CD8-positive, alpha-beta memory T cell (primary cell): ENCODE measurements around the gene PDLIM7. TPM values are rescaled to one million over a fixed set of nuclear protein-coding genes. Genes with fewer than 3 reads are reported as not detected.

ENCODE experiments used
- CTCF ChIA-PET: fragments of 350-600 bp; sonication (Branson Sonifier 250); formaldehyde crosslinking; loops from one replicate; lab custom pipeline; 2021; ENCODE audit warnings: antibody characterized with exemption; lab: Charles Lee
- POLR2A ChIA-PET: fragments of 350-600 bp; sonication (Branson Sonifier 250); formaldehyde crosslinking; loops from one replicate; lab custom pipeline; 2021; ENCODE audit warnings: antibody characterized with exemption; lab: Charles Lee
- DNase-seq, 5 donors: peaks; one replicate each; pipeline versions ENCODE4 v3.0.0 to v3.0.0-alpha.2; 2020 to 2022; ENCODE audit warnings: mixed read lengths in 1 of 5
- H3K27ac ChIP-seq: one replicate; pipeline ENCODE4 v1.7.0; 2013; ENCODE audit warnings: low read depth, mild to moderate bottlenecking, low read length, moderate library complexity
- H3K27me3 ChIP-seq: 2 replicates; pipeline ENCODE4 v1.7.0; 2013; ENCODE audit warnings: low read length, mild to moderate bottlenecking; ENCODE audit not compliant: insufficient read depth, poor library complexity, severe bottlenecking
- H3K36me3 ChIP-seq: 2 replicates; pipeline ENCODE4 v1.7.0; 2013; ENCODE audit warnings: mild to moderate bottlenecking, low read length, moderate library complexity; ENCODE audit not compliant: insufficient read depth
- H3K4me1 ChIP-seq: 2 replicates; pipeline ENCODE4 v1.7.0; 2013; ENCODE audit warnings: mild to moderate bottlenecking, low read length, moderate library complexity; ENCODE audit not compliant: insufficient read depth
- H3K4me3 ChIP-seq: 2 replicates; pipeline ENCODE4 v1.7.0; 2013; ENCODE audit warnings: mild to moderate bottlenecking, low read length
- H3K9me3 ChIP-seq: 2 replicates; pipeline ENCODE4 v1.7.0; 2013; ENCODE audit warnings: mild to moderate bottlenecking, low read length
- H3K27ac Mint-ChIP-seq, 8 donors: one replicate each; pipeline ENCODE4 v1.8.0; 2020 to 2021; ENCODE audit warnings: mixed read lengths in 8 of 8, mild to moderate bottlenecking in 6 of 8, inconsistent platforms in 3 of 8, moderate library complexity in 3 of 8
- H3K27me3 Mint-ChIP-seq, 2 donors: one replicate each; pipeline ENCODE4 v1.8.0; 2020 to 2021; ENCODE audit warnings: mixed read lengths in 2 of 2, mild to moderate bottlenecking in 1 of 2, moderate library complexity in 1 of 2
- H3K36me3 Mint-ChIP-seq, 3 donors: one replicate each; pipeline ENCODE4 v1.8.0; 2020 to 2021; ENCODE audit warnings: mixed read lengths in 3 of 3, inconsistent platforms in 1 of 3, mild to moderate bottlenecking in 1 of 3
- H3K4me1 Mint-ChIP-seq, 3 donors: one replicate each; pipeline ENCODE4 v1.8.0; 2020 to 2021; ENCODE audit warnings: mixed read lengths in 3 of 3, inconsistent platforms in 1 of 3, mild to moderate bottlenecking in 1 of 3
- H3K4me3 Mint-ChIP-seq, 7 donors: one replicate each; pipeline ENCODE4 v1.8.0; 2020 to 2021; ENCODE audit warnings: mixed read lengths in 7 of 7, mild to moderate bottlenecking in 6 of 7, moderate library complexity in 4 of 7, inconsistent platforms in 2 of 7
- H3K9me3 Mint-ChIP-seq, 5 donors: one replicate each; pipeline ENCODE4 v1.8.0; 2020 to 2022; ENCODE audit warnings: mixed read lengths in 5 of 5, mild to moderate bottlenecking in 3 of 5, moderate library complexity in 2 of 5, inconsistent platforms in 1 of 5
- polyA plus RNA-seq: library from polyadenylated mRNA; unstranded; fragments of 300-500 nt; fragmentation: Illumina TruSeq; gene quantifications from one replicate; pipeline ENCODE4 v1.2.3, GENCODE V29; 2021
- total RNA-seq, 2 experiments: library from RNA; stranded (reverse); gene quantifications; one replicate each; pipeline ENCODE4 v1.2.3, GENCODE V29; 2021

Gene PDLIM7
- total and polyA plus RNA-seq, 3 experiments from 2014 or later = 6.0 to 30.4 (median 28.4) TPM

GRCh38 chr5:177448244-177448950, 49.0 kb downstream of the PDLIM7 start:
- Mint-ChIP-seq H3K27ac (peak overlapping the region; percentile 14 to 97 (median 82)), H3K9me3 (no peaks in the 10 kb centered on the region), H3K4me3 (peak overlapping the region; percentile 10 to 82 (median 75)), H3K36me3 (peaks cover 0 to 2% (median 0%) of the 10 kb centered on the region in 3 donors), H3K4me1 (peaks cover 39 to 54% (median 42%) of the 10 kb centered on the region in 3 donors), H3K27me3 (no peaks in the 10 kb centered on the region)
- ChIA-PET CTCF (interaction anchor here (0.9 to 20.8 kb wide), 10 partner anchors 9 to 138 kb away, joined by 3 to 326 read pairs (median 5); partner anchors contain the start of genes F12, GRK6 and PFN3), POLR2A (interaction anchor here (0.9 to 8.6 kb wide), 6 partner anchors 11 to 75 kb away, joined by 3 to 154 read pairs (median 33); partner anchors contain the start of gene GRK6)
- Histone ChIP-seq H3K9me3 (no peaks in the 10 kb centered on the region), H3K27ac (no peak overlapping the region), H3K36me3 (no peaks in the 10 kb centered on the region), H3K4me1 (peaks cover 36% of the 10 kb centered on the region), H3K4me3 (no peak overlapping the region), H3K27me3 (no peaks in the 10 kb centered on the region)
- DNase-seq = no peak

GRCh38 chr5:177447611-177448243, 49.7 kb downstream of the PDLIM7 start:
- CTCF ChIA-PET = interaction anchor here (0.9 to 20.8 kb wide), 10 partner anchors 10 to 138 kb away, joined by 3 to 326 read pairs (median 5); partner anchors contain the start of genes F12, GRK6 and PFN3
- Mint-ChIP-seq H3K4me1 (peaks cover 38 to 54% (median 42%) of the 10 kb centered on the region in 3 donors), H3K27ac (peak overlapping the region in 5 of 8 donors; percentile 63 to 97 (median 90)), H3K36me3 (peaks cover 0 to 6% (median 0%) of the 10 kb centered on the region in 3 donors), H3K9me3 (no peaks in the 10 kb centered on the region), H3K4me3 (peak overlapping the region; percentile 63 to 82 (median 75)), H3K27me3 (no peaks in the 10 kb centered on the region)
- H3K4me3 ChIP-seq = peak overlapping the region; percentile 32
- peak in 1 of 5 donors; percentile 56 for DNase-seq
- H3K9me3 ChIP-seq = no peaks in the 10 kb centered on the region
- H3K4me1 ChIP-seq = peaks cover 32% of the 10 kb centered on the region
- no peaks in the 10 kb centered on the region for H3K36me3 ChIP-seq
- POLR2A ChIA-PET = interaction anchor here (0.6 to 8.6 kb wide), 9 partner anchors 7 to 315 kb away, joined by 3 to 154 read pairs (median 9); partner anchors contain the start of genes GRK6 and LMAN2
- H3K27ac ChIP-seq = peak overlapping the region; percentile 43
- H3K27me3 ChIP-seq = no peaks in the 10 kb centered on the region

GRCh38 chr5:177447066-177447610, 50.3 kb downstream of the PDLIM7 start:
- no peaks in the 10 kb centered on the region for H3K9me3 Mint-ChIP-seq
- Histone ChIP-seq H3K36me3 (peaks cover under 1% of the 10 kb centered on the region), H3K4me3 (peak overlapping the region; percentile 37), H3K4me1 (peaks cover 32% of the 10 kb centered on the region), H3K9me3 (no peaks in the 10 kb centered on the region), H3K27ac (peak overlapping the region; percentile 66), H3K27me3 (no peaks in the 10 kb centered on the region)
- H3K27me3 Mint-ChIP-seq = no peaks in the 10 kb centered on the region
- peak overlapping the region in 5 of 7 donors; percentile 63 to 78 (median 72) for H3K4me3 Mint-ChIP-seq
- H3K36me3 Mint-ChIP-seq = peaks cover 0 to 12% (median 0%) of the 10 kb centered on the region in 3 donors
- peak; percentile 67 to 91 (median 81) for DNase-seq
- H3K27ac Mint-ChIP-seq = peak overlapping the region in 3 of 8 donors; percentile 79 to 97 (median 90)
- POLR2A ChIA-PET = interaction anchor here (0.6 to 8.6 kb wide), 9 partner anchors 8 to 314 kb away, joined by 3 to 154 read pairs (median 9); partner anchors contain the start of genes GRK6 and LMAN2
- peaks cover 41 to 59% (median 42%) of the 10 kb centered on the region in 3 donors for H3K4me1 Mint-ChIP-seq
- CTCF ChIA-PET = interaction anchor here (1.1 to 20.8 kb wide), 8 partner anchors 10 to 137 kb away, joined by 3 to 326 read pairs (median 6); partner anchors contain the start of genes F12, GRK6 and PFN3

DNA sequence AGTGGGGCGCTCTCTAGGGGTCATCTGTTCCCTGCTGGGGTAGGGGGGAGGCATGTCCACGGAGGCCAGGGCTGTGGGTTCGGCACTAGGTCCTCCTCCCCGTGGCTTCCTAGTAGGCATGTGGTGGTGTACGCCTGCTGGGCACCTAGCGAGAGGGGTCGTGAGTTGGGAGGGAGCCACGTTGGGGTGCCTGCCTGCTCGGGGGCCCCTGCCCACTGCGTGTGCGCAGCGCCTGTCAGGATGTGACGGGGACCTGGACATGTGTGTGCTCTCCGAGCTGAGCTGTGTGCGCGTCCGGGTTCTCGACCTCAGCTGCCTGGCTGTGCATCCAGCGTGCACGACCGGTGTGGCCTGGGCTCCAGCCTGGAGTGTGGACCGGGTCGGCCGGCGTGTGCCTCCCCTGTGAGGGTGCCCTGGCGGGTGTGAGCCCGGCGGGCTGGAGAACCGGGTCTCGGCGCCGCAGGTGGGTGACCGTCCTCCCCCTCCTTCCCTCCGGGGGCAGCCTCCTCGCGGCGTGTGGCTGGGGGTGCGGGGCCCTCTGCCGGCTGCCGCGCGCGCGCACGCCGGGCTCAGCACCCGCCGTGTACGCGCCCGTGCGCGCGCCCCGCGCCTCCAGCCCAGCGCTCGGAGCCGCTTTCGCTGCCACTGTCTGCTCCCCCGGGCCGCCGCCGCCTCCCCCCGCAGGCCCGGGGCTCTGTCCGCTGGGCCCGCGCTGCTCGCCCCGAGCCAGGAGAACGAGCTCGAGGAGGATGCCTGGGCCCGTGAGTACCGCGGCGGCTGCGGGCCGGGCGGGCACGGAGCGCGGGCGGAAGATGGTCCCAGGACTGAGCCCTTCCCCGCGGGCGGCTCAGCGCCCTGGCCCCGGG, 51.0 kb downstream of the PDLIM7 start, which contains the start of gene PRR7:
PRR7 (plus strand) TSS at position 615 of the 866 bp plus-strand sequence. CDS start 8,254 bp downstream, outside the sequence.
- Histone ChIP-seq H3K27me3 (no peaks in the 10 kb centered on the region), H3K9me3 (no peaks in the 10 kb centered on the region), H3K27ac (peak within 1 kb of the TSS; percentile 66), H3K36me3 (peaks cover 8% of the 10 kb centered on the region), H3K4me1 (peaks cover 32% of the 10 kb centered on the region), H3K4me3 (peak within 1 kb of the TSS; percentile 56)
- Mint-ChIP-seq H3K4me3 (peak within 1 kb of the TSS; percentile 74 to 92 (median 85)), H3K9me3 (no peaks in the 10 kb centered on the region), H3K27ac (peak within 1 kb of the TSS; percentile 83 to 100 (median 98)), H3K4me1 (peaks cover 39 to 55% (median 40%) of the 10 kb centered on the region in 3 donors), H3K27me3 (no peaks in the 10 kb centered on the region), H3K36me3 (peaks cover 0 to 19% (median 0%) of the 10 kb centered on the region in 3 donors)
- POLR2A ChIA-PET = interaction anchor here (0.9 to 8.6 kb wide), 11 partner anchors 9 to 331 kb away, joined by 3 to 154 read pairs (median 7); partner anchors contain the start of genes GRK6 and LMAN2
- DNase-seq = peak; percentile 58 to 85 (median 81)
- CTCF ChIA-PET = interaction anchor here (0.6 to 20.8 kb wide), 15 partner anchors 8 to 137 kb away, joined by 3 to 326 read pairs (median 4); partner anchors contain the start of genes F12, GRK6 and PFN3

DNA sequence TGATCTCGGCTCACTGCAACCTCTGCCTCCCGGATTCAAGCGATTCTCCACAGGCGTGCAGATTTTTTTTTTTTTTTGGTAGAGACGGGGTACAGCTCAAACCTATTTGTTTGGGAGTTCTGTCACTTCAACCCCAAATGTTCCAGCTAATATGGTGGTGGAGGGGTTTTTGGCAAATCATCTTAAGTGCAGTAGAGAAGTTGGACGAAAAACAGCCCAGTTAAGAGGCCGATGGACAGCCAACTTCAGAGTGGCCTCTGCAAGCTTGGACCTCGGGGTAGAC, 51.5 kb downstream of the PDLIM7 start:
- no peaks in the 10 kb centered on the region for H3K9me3 Mint-ChIP-seq
- peak in 1 of 5 donors; percentile 35 for DNase-seq
- ChIA-PET POLR2A (interaction anchor here (0.9 to 8.6 kb wide), 10 partner anchors 9 to 331 kb away, joined by 3 to 154 read pairs (median 8); partner anchors contain the start of genes GRK6 and LMAN2), CTCF (interaction anchor here (0.6 to 20.8 kb wide), 13 partner anchors 9 to 136 kb away, joined by 3 to 326 read pairs (median 4); partner anchors contain the start of genes F12, GRK6 and PFN3)
- H3K4me3 Mint-ChIP-seq = peak overlapping the region; percentile 74 to 92 (median 85)
- peaks cover 0 to 22% (median 0%) of the 10 kb centered on the region in 3 donors for H3K36me3 Mint-ChIP-seq
- Histone ChIP-seq H3K9me3 (no peaks in the 10 kb centered on the region), H3K36me3 (peaks cover 13% of the 10 kb centered on the region), H3K4me1 (peaks cover 35% of the 10 kb centered on the region), H3K27ac (peak overlapping the region; percentile 66), H3K4me3 (peak overlapping the region; percentile 56), H3K27me3 (no peaks in the 10 kb centered on the region)
- H3K27me3 Mint-ChIP-seq = no peaks in the 10 kb centered on the region
- peak overlapping the region; percentile 83 to 100 (median 98) for H3K27ac Mint-ChIP-seq
- peaks cover 38 to 53% (median 38%) of the 10 kb centered on the region in 3 donors for H3K4me1 Mint-ChIP-seq

DNA sequence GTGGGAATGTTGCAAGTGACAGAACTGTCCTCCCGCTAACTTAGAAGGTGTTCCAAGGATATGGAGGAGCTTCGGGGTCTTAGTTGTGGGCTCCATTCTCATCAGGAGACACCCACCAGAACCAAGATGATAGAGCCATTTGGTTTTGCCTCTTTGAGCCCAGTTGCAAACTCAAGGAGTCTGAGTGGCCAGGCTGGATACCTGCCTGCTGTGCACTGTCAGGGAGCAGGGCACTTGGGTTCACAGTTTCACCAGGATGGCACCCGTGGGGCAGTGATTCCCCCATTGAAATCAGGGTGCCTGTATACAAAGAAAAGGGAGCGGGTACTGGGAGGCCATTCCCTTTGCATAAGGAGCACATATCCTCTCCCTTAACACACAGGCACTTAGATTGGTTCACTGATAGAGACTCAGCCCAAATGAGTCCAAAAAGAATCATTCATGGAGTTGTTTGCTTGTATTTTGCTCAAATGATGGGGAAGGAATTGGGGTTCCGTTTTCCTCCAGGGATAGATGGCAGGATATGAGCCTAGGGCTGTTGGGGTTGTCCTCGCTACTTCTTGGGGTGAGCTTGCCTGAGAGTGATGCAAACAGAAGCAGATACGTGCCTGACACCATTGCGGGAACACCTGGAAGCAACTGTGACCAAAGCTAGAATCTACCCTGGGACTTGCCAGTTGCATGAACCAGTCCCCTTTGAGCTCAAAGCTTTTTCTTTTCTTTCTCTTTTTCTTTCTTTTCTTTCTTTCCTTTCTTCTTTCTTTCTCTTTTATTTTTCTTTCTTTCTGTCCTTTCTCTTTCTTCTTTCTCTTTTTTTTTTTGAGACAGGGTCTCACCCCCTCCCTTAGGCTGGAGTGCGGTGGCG, 52.1 kb downstream of the PDLIM7 start:
- peak in 4 of 5 donors; percentile 42 to 61 (median 54) for DNase-seq
- peak overlapping the region; percentile 74 to 92 (median 85) for H3K4me3 Mint-ChIP-seq
- H3K27me3 ChIP-seq = no peaks in the 10 kb centered on the region
- H3K4me1 Mint-ChIP-seq = peaks cover 38 to 54% (median 39%) of the 10 kb centered on the region in 3 donors
- no peaks in the 10 kb centered on the region for H3K9me3 ChIP-seq
- H3K4me3 ChIP-seq = peak overlapping the region; percentile 56
- peaks cover 0 to 25% (median 0%) of the 10 kb centered on the region in 3 donors for H3K36me3 Mint-ChIP-seq
- peak overlapping the region; percentile 83 to 100 (median 98) for H3K27ac Mint-ChIP-seq
- ChIA-PET POLR2A (interaction anchor here (0.9 to 8.6 kb wide), 11 partner anchors 8 to 330 kb away, joined by 3 to 154 read pairs (median 7); partner anchors contain the start of genes GRK6 and LMAN2), CTCF (interaction anchor here (0.8 to 20.8 kb wide), 14 partner anchors 7 to 136 kb away, joined by 3 to 326 read pairs (median 4); partner anchors contain the start of genes F12, GRK6 and PFN3)
- peaks cover 41% of the 10 kb centered on the region for H3K4me1 ChIP-seq
- H3K36me3 ChIP-seq = peaks cover 17% of the 10 kb centered on the region
- peak overlapping the region; percentile 66 for H3K27ac ChIP-seq
- H3K9me3 Mint-ChIP-seq = no peaks in the 10 kb centered on the region
- no peaks in the 10 kb centered on the region for H3K27me3 Mint-ChIP-seq
